Measurements from ENCODE around the gene KANSL2. TPM values are rescaled to one million over a fixed set of nuclear protein-coding genes. Genes with fewer than 3 reads are reported as not detected.
A peak's percentile ranks its signal among the peaks of the same experiment; 100 is the strongest.

KANSL2 gene
- total and polyA plus RNA-seq, 2 of the 13 experiments (the other 11 are each of a cell fraction or from before 2014, with no cell fraction given) = 24.1 to 41.3 TPM

DNA sequence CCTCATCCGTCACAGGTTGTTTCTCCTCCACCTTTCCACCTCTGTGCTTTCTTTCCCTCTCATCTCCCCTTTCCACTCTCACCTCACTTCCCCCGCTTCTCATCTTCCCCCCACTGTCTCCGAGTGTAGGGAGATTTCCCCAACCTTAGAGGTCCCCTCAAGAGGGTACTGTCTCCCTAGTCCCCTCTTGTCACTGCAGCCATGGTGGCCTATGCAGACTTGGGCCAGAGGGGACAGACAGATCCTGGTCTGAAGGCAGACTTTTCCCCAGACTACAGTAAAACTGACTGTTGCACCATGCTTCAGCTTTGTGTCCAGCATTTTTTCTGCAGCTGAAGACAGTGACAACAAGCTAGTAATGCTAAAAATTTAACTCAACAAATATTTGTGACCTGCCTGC, 41.2 kb downstream of the KANSL2 start:
- Histone ChIP-seq H3K4me3 (replicated peaks in 1 of 3; ENCODE audit: insufficient read depth in 1 of 3, low read depth in 2 of 3, low read length in 3 of 3) (no peak overlapping the region), H3K4me2 (ENCODE audit: low read depth, low read length) (no peak overlapping the region), H2AFZ (ENCODE audit: low read length) (no peak overlapping the region), H3K9ac (ENCODE audit: insufficient read depth, low read depth, low read length) (no peak overlapping the region), H3K27me3 (ENCODE audit: control insufficient read depth in 1 of 2, insufficient read depth in 2 of 2, low read length in 2 of 2) (no peaks in the 10 kb centered on the region), H3K79me2 (ENCODE audit: insufficient read depth, low read length) (no peaks in the 10 kb centered on the region), H3K9me3 (ENCODE audit: low read length) (no peaks in the 10 kb centered on the region), H3K36me3 (replicated peaks in 1 of 2; ENCODE audit: control insufficient read depth in 1 of 2, insufficient read depth in 2 of 2, low read length in 2 of 2) (no peaks in the 10 kb centered on the region), H3K27ac (ENCODE audit: extremely low read length, insufficient read depth, low read length) (no peak overlapping the region), H3K4me1 (ENCODE audit: insufficient read depth, low read length) (no peaks in the 10 kb centered on the region), H4K20me1 (ENCODE audit: insufficient read depth, low read length) (no peaks in the 10 kb centered on the region)
- ChIA-PET POLR2A (no interaction called here), CTCF (ENCODE audit: low intra/inter-chr PET ratio, low total read pairs) (no interaction called here)
- no peak for DNase-seq (ENCODE audit: low spot score)
- BruUV-seq (replicated peaks) = no TSS peak
- ATAC-seq = peak; percentile 31; the same call in 1 of the 3 replicates
- 47% methylated on average over 3 of the region's 3 CpGs for WGBS (ENCODE audit: low lambda C conversion rate)
- in situ Hi-C loops (cut with HindIII; ENCODE audit: extremely low pct_ligation_motif_present, low pct_unique_long_range_greater_than_20kb) = no loop called here
- no peak for FAIRE-seq
- intact Hi-C loops (cut with micrococcal nuclease; ENCODE audit: unreplicated experiment) = no loop called here
- TF ChIP-seq RNF2 (conservative IDR thresholded peaks at IDR 0.05; ENCODE audit: low read depth) (no peak), ZNF101 (CRISPR knock-in tag; IDR thresholded peaks at IDR 0.05; ENCODE audit: borderline replicate concordance, low read depth) (no peak), ZNF766 (CRISPR knock-in tag; IDR thresholded peaks at IDR 0.05; ENCODE audit: borderline replicate concordance) (no peak), HOXA9 (CRISPR knock-in tag; IDR thresholded peaks at IDR 0.05; ENCODE audit: borderline replicate concordance) (no peak), ZNF746 (CRISPR knock-in tag; IDR thresholded peaks at IDR 0.05) (no peak), MTF1 (CRISPR knock-in tag; IDR thresholded peaks at IDR 0.05) (no peak), ZNF773 (CRISPR knock-in tag; IDR thresholded peaks at IDR 0.05; ENCODE audit: borderline replicate concordance) (no peak), NR3C1 (CRISPR knock-in tag; IDR thresholded peaks at IDR 0.05) (no peak), KLF11 (CRISPR knock-in tag; IDR thresholded peaks at IDR 0.05) (no peak), ZNF350 (CRISPR knock-in tag; IDR thresholded peaks at IDR 0.05; ENCODE audit: borderline replicate concordance, low read depth) (no peak), ZNF674 (CRISPR knock-in tag; IDR thresholded peaks at IDR 0.05; ENCODE audit: low read depth) (no peak)
- TF ChIP-seq, protein P1, sequence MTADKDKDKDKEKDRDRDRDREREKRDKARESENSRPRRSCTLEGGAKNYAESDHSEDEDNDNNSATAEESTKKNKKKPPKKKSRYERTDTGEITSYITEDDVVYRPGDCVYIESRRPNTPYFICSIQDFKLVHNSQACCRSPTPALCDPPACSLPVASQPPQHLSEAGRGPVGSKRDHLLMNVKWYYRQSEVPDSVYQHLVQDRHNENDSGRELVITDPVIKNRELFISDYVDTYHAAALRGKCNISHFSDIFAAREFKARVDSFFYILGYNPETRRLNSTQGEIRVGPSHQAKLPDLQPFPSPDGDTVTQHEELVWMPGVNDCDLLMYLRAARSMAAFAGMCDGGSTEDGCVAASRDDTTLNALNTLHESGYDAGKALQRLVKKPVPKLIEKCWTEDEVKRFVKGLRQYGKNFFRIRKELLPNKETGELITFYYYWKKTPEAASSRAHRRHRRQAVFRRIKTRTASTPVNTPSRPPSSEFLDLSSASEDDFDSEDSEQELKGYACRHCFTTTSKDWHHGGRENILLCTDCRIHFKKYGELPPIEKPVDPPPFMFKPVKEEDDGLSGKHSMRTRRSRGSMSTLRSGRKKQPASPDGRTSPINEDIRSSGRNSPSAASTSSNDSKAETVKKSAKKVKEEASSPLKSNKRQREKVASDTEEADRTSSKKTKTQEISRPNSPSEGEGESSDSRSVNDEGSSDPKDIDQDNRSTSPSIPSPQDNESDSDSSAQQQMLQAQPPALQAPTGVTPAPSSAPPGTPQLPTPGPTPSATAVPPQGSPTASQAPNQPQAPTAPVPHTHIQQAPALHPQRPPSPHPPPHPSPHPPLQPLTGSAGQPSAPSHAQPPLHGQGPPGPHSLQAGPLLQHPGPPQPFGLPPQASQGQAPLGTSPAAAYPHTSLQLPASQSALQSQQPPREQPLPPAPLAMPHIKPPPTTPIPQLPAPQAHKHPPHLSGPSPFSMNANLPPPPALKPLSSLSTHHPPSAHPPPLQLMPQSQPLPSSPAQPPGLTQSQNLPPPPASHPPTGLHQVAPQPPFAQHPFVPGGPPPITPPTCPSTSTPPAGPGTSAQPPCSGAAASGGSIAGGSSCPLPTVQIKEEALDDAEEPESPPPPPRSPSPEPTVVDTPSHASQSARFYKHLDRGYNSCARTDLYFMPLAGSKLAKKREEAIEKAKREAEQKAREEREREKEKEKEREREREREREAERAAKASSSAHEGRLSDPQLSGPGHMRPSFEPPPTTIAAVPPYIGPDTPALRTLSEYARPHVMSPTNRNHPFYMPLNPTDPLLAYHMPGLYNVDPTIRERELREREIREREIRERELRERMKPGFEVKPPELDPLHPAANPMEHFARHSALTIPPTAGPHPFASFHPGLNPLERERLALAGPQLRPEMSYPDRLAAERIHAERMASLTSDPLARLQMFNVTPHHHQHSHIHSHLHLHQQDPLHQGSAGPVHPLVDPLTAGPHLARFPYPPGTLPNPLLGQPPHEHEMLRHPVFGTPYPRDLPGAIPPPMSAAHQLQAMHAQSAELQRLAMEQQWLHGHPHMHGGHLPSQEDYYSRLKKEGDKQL (CRISPR knock-in tag; IDR thresholded peaks at IDR 0.05; ENCODE audit: low read depth) = no peak
- TF ChIP-seq, protein P2, sequence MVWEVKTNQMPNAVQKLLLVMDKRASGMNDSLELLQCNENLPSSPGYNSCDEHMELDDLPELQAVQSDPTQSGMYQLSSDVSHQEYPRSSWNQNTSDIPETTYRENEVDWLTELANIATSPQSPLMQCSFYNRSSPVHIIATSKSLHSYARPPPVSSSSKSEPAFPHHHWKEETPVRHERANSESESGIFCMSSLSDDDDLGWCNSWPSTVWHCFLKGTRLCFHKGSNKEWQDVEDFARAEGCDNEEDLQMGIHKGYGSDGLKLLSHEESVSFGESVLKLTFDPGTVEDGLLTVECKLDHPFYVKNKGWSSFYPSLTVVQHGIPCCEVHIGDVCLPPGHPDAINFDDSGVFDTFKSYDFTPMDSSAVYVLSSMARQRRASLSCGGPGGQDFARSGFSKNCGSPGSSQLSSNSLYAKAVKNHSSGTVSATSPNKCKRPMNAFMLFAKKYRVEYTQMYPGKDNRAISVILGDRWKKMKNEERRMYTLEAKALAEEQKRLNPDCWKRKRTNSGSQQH (CRISPR knock-in tag; IDR thresholded peaks at IDR 0.05; ENCODE audit: low read depth) = no peak
- TF ChIP-seq, protein P3, sequence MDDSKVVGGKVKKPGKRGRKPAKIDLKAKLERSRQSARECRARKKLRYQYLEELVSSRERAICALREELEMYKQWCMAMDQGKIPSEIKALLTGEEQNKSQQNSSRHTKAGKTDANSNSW (CRISPR knock-in tag; IDR thresholded peaks at IDR 0.05; ENCODE audit: borderline replicate concordance) = no peak
- TF ChIP-seq, protein P4, sequence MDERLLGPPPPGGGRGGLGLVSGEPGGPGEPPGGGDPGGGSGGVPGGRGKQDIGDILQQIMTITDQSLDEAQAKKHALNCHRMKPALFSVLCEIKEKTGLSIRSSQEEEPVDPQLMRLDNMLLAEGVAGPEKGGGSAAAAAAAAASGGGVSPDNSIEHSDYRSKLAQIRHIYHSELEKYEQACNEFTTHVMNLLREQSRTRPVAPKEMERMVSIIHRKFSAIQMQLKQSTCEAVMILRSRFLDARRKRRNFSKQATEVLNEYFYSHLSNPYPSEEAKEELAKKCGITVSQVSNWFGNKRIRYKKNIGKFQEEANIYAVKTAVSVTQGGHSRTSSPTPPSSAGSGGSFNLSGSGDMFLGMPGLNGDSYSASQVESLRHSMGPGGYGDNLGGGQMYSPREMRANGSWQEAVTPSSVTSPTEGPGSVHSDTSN (CRISPR knock-in tag; IDR thresholded peaks at IDR 0.05) = no peak
- TF ChIP-seq, protein P5, sequence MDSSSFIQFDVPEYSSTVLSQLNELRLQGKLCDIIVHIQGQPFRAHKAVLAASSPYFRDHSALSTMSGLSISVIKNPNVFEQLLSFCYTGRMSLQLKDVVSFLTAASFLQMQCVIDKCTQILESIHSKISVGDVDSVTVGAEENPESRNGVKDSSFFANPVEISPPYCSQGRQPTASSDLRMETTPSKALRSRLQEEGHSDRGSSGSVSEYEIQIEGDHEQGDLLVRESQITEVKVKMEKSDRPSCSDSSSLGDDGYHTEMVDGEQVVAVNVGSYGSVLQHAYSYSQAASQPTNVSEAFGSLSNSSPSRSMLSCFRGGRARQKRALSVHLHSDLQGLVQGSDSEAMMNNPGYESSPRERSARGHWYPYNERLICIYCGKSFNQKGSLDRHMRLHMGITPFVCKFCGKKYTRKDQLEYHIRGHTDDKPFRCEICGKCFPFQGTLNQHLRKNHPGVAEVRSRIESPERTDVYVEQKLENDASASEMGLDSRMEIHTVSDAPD (CRISPR knock-in tag; IDR thresholded peaks at IDR 0.05) = no peak
